Measurements from ENCODE around the gene ZPLD1.

The ZPLD1 gene

DNA sequence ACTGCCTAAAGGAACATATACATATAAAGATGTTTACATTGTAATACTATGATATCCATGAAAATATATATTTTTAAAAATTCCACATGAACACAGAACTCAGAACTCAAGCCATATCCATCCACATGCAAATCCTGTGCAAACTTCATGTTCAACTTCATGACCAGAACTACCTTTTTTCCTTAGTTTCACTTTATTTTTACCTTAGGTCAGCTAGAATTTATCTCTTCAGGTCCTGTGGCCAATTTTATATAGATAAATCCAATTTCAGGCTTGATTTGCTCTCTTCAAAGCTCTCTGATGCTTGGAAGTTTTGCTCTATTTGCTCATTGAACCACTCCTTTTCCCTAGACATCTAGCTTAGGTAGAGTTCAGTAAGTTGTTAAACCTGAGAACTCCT lies 38.8 kb downstream of the ZPLD1 start:
- no peak overlapping the region for H3K4me3 ChIP-seq (replicated peaks; ENCODE audit: low read depth, low read length)
- TF ChIP-seq, protein P1, sequence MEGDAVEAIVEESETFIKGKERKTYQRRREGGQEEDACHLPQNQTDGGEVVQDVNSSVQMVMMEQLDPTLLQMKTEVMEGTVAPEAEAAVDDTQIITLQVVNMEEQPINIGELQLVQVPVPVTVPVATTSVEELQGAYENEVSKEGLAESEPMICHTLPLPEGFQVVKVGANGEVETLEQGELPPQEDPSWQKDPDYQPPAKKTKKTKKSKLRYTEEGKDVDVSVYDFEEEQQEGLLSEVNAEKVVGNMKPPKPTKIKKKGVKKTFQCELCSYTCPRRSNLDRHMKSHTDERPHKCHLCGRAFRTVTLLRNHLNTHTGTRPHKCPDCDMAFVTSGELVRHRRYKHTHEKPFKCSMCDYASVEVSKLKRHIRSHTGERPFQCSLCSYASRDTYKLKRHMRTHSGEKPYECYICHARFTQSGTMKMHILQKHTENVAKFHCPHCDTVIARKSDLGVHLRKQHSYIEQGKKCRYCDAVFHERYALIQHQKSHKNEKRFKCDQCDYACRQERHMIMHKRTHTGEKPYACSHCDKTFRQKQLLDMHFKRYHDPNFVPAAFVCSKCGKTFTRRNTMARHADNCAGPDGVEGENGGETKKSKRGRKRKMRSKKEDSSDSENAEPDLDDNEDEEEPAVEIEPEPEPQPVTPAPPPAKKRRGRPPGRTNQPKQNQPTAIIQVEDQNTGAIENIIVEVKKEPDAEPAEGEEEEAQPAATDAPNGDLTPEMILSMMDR (IDR thresholded peaks at IDR 0.05; ENCODE audit: low read depth, low read length, missing control alignments) = no peak

DNA sequence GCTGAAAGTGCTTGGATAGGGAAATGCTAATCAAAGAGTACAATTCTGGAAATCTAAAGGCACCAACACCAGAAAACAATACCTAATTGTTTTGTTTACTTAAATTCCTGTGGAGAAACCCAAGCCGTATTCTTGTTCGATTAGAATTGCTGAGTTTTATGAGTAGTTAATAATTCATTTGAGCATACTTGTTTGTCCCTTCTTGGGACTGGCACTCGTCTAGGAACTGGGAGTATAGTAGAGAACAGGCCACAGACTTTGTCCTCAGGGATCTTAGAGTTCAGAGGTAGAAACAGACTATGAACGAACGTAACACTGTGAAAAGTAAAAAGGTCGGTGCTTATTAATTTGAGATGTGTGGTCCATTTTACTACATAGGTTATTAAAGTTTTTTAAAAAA lies 39.4 kb downstream of the ZPLD1 start:
- no peak for DNase-seq (ENCODE audit: extremely low read depth, low read depth)
- H3K4me3 ChIP-seq (replicated peaks; ENCODE audit: low read depth, low read length) = no peak overlapping the region
- TF ChIP-seq, protein P1 (IDR thresholded peaks at IDR 0.05; ENCODE audit: low read depth, low read length, missing control alignments) = no peak

More for the DNA sequence above, 38.8 kb downstream of the ZPLD1 start:
- no peak for DNase-seq (ENCODE audit: extremely low read depth, low read depth)

DNA sequence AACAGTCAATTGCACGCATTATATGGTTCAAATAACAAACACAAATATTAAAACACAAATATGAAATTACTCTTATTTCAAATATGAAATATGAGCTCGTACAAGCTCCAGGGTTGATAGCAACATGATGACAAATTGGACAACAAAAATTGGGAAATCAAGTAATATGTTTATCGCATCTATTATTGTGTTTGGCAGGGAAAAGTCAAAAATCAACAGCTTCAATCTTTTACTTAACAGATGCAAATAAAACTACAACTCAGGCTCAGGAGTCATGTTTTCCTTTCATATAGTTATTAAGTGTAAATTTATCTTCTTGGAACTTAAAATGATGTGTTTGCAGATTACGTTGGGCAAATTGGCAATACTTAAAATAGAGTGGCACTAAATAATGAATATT lies 41.4 kb downstream of the ZPLD1 start:
- no peak overlapping the region for H3K4me3 ChIP-seq (replicated peaks; ENCODE audit: low read depth, low read length)
- no peak for DNase-seq (ENCODE audit: extremely low read depth, low read depth)
- TF ChIP-seq, protein P1 (IDR thresholded peaks at IDR 0.05; ENCODE audit: low read depth, low read length, missing control alignments) = no peak

DNA sequence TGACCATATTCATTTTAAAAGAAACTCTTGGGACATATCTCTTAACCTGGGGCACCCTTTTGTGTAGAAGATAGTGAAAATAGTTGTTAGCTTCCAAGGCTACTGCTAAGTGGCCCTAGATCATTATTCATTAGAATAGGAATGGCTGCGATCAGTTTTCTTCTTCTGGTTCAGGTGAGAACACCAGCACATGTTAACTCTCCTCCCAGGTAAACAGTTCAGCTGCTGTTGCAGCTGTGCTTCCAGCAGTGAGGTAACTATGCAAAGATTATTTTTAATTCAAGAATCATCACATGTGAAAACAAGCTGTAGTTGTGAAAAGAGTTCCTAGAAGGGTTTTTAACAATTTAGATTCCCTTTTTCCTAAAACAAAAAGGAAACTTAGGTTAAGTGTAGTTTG lies 43.3 kb downstream of the ZPLD1 start:
- no peak for DNase-seq (ENCODE audit: extremely low read depth, low read depth)
- H3K4me3 ChIP-seq (replicated peaks; ENCODE audit: low read depth, low read length) = no peak overlapping the region
- TF ChIP-seq, protein P1 (IDR thresholded peaks at IDR 0.05; ENCODE audit: low read depth, low read length, missing control alignments) = no peak

DNA sequence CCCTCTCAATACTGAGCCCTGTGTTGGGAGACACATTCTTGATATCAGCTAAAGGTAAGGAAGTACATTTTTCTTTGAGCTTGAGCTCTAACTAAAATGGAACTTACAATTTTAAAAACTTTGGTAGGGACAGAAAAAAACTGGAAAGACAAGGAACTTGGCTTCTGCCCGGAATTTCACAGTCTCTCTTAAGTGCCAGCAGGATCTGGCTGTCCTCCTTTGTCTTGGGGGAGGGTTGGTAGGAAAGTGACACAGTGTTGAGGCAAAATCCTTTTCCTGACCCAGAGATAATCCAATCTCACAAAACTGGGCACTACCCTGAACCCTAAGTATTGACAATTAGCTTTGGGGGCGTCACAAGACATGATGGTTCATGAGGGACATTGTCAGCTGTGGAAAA lies 45.3 kb downstream of the ZPLD1 start:
- no peak for DNase-seq (ENCODE audit: extremely low read depth, low read depth)
- no peak overlapping the region for H3K4me3 ChIP-seq (replicated peaks; ENCODE audit: low read depth, low read length)
- TF ChIP-seq, protein P1 (IDR thresholded peaks at IDR 0.05; ENCODE audit: low read depth, low read length, missing control alignments) = no peak

DNA sequence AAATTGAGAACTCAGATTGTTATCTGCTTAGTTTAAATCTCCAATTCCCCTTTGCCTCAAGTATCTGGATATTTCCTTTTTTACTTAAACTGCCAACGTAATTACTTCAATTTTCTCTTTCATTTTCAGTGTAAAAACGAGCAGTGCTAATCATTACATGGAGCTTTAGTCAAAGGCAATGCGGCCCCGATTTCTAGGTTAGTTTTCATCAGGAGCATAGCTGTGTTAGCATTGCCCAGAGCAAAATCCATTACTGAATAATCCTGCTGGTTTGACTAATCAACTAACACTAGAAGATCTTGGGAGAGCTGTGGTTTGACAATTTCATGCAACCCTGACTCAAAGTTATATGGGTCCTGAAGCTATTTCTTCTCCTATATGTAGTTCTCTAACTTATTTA lies 46.2 kb downstream of the ZPLD1 start:
- TF ChIP-seq, protein P1 (IDR thresholded peaks at IDR 0.05; ENCODE audit: low read depth, low read length, missing control alignments) = no peak
- DNase-seq (ENCODE audit: extremely low read depth, low read depth) = no peak
- H3K4me3 ChIP-seq (replicated peaks; ENCODE audit: low read depth, low read length) = no peak overlapping the region

DNA sequence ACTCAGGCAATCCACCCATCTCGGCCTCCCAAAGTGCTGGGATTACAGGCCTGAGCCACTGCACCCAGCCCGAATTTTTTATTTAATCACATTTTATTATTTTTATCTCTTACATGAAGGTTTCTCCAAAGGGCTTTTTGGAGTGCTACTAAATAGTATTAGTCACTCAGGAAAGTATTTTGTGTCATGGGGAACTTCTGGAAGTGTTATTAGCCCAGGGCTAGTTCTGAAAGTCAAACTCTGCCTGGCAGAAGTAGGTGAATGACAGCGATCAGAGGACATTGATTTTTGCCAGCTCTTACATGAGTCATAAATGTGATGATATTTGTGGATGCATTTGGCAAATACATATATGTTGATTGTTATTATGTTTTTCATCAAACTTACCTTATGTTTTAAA lies 48.7 kb downstream of the ZPLD1 start:
- no peak overlapping the region for H3K4me3 ChIP-seq (replicated peaks; ENCODE audit: low read depth, low read length)
- no peak for DNase-seq (ENCODE audit: extremely low read depth, low read depth)
- TF ChIP-seq, protein P1 (IDR thresholded peaks at IDR 0.05; ENCODE audit: low read depth, low read length, missing control alignments) = no peak
